Endometrium (tissue), 2 donors: ENCODE results near the gene RSPH6A.
A peak's percentile ranks its signal among the peaks of the same experiment; 100 is the strongest.
"Not testable (repeated sequence)": the region's sequence is repeated elsewhere in the genome, so short reads cannot be mapped to it uniquely, and the experiment has no call there.

Experiments used
- FAIRE-seq: peaks from 2 replicates; lab custom pipeline; 2012; peaks lifted over from hg19 to GRCh38; lab: Jason Lieb, UNC
- donor health status: control.
- donor health status: control.

The RSPH6A gene

GRCh38 chr19:45800070-45800553, 15.0 kb downstream of the RSPH6A start:
- no peak for FAIRE-seq

- not testable (repeated sequence) for FAIRE-seq
These were observed 15.6 kb downstream of the RSPH6A start for GRCh38 chr19:45799541-45799940.

- no peak for FAIRE-seq
These were observed 16.1 kb downstream of the RSPH6A start for GRCh38 chr19:45798995-45799517.

- FAIRE-seq, result no peak
These were observed 20.5 kb downstream of the RSPH6A start for GRCh38 chr19:45794627-45795026.

- FAIRE-seq, result no peak
These were observed 21.2 kb downstream of the RSPH6A start for GRCh38 chr19:45793876-45794275.

- no peak for FAIRE-seq
These were observed 21.9 kb downstream of the RSPH6A start for GRCh38 chr19:45793178-45793564.

GRCh38 chr19:45792470-45793177, 22.5 kb downstream of the RSPH6A start, which contains the start of gene DMWD:
DMWD (minus strand) TSS chr19:45792845; CDS start chr19:45792756, 89 bp downstream.
- FAIRE-seq, result peak; percentile 93

- no peak for FAIRE-seq
These were observed 23.2 kb downstream of the RSPH6A start for GRCh38 chr19:45791744-45792469.

GRCh38 chr19:45790942-45791341, 24.2 kb downstream of the RSPH6A start:
- FAIRE-seq, result no peak

GRCh38 chr19:45789035-45789786, 25.9 kb downstream of the RSPH6A start:
- FAIRE-seq, result no peak

- no peak for FAIRE-seq
These were observed 28.6 kb downstream of the RSPH6A start for GRCh38 chr19:45786533-45786894.

- FAIRE-seq, result no peak
These were observed 29.2 kb downstream of the RSPH6A start for GRCh38 chr19:45785781-45786532.

GRCh38 chr19:45785097-45785496, 30.0 kb downstream of the RSPH6A start:
- FAIRE-seq, result no peak

- FAIRE-seq, result no peak
These were observed 31.0 kb downstream of the RSPH6A start for GRCh38 chr19:45784096-45784495.

- no peak for FAIRE-seq
These were observed 32.0 kb downstream of the RSPH6A start for GRCh38 chr19:45782820-45783785.

- no peak for FAIRE-seq
These were observed 32.9 kb downstream of the RSPH6A start, which contains the start of gene DMPK for GRCh38 chr19:45782162-45782691. DMPK (minus strand) TSS chr19:45782490; CDS start chr19:45782352, 138 bp downstream.

GRCh38 chr19:45781214-45782161, 33.6 kb downstream of the RSPH6A start:
- FAIRE-seq, result no peak

- FAIRE-seq, result no peak
These were observed 34.5 kb downstream of the RSPH6A start for GRCh38 chr19:45780448-45781213.
